ENCODE data around the gene IFNAR2.

Gene IFNAR2

DNA sequence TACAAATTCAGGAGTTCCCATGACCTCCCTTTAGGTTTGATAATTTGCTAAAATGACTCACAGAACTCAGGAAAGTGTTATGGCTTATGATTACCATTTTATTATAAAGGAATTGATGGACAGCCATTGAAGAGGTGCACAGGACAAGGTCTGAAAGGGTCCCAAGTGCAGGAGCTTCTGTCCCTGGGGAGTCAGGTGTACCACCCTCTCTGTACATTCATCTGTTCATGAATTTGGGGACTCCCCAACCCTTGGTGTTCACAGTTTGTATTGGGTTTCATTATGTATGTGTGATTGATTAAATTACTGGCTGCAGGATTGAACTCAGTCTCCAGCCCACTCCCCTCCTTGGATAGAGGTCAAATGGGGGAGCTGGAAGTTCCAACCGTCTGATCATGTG, 25.7 kb downstream of the IFNAR2 start:
- H3K79me1 ChIP-seq (ENCODE audit: low read length), result no peaks in the 10 kb centered on the region
- H2BK5ac ChIP-seq (ENCODE audit: low read length), result no peak overlapping the region
- H3K9ac ChIP-seq (ENCODE audit: low read length), result no peak overlapping the region
- DNase-seq, result no peak
- H3K18ac ChIP-seq (ENCODE audit: low read length), result no peak overlapping the region
- no peak overlapping the region for H2AK5ac ChIP-seq (ENCODE audit: low read length)
- no peaks in the 10 kb centered on the region for H3K36me3 ChIP-seq (ENCODE audit: control insufficient read depth, insufficient read depth, low read length)
- H3K27me3 ChIP-seq (ENCODE audit: insufficient read depth, low read length, poor library complexity), result no peaks in the 10 kb centered on the region
- no peak overlapping the region for H3K4me2 ChIP-seq (ENCODE audit: low read length)
- H3K56ac ChIP-seq (ENCODE audit: low read length), result no peak overlapping the region
- H4K5ac ChIP-seq (ENCODE audit: low read length), result no peak overlapping the region
- no peaks in the 10 kb centered on the region for H3K4me1 ChIP-seq (ENCODE audit: control insufficient read depth, low read depth, low read length)
- no CpG with 5 or more reads among the region's 1 CpG for WGBS (ENCODE audit: extremely low coverage, insufficient coverage, low lambda C conversion rate)
- H3K27ac ChIP-seq (ENCODE audit: low read depth, low read length), result no peak overlapping the region
- no peak overlapping the region for H3K23ac ChIP-seq (ENCODE audit: low read length)
- no peaks in the 10 kb centered on the region for H3K79me2 ChIP-seq (ENCODE audit: control insufficient read depth, insufficient read depth, low read length)
- no peak overlapping the region for H2BK120ac ChIP-seq (ENCODE audit: low read depth, low read length)
- H3K4me3 ChIP-seq (ENCODE audit: low read length), result no peak overlapping the region
- H4K8ac ChIP-seq (ENCODE audit: low read depth, low read length), result no peak overlapping the region
- H2BK15ac ChIP-seq (replicated peaks; ENCODE audit: low read depth), result no peak overlapping the region
- H3K4ac ChIP-seq (ENCODE audit: low read depth, low read length), result no peak overlapping the region

GRCh38 chr21:33256019-33256418, 26.3 kb downstream of the IFNAR2 start:
- no peaks in the 10 kb centered on the region for H3K4me1 ChIP-seq (ENCODE audit: control insufficient read depth, low read depth, low read length)
- no peak overlapping the region for H3K18ac ChIP-seq (ENCODE audit: low read length)
- no peaks in the 10 kb centered on the region for H3K79me1 ChIP-seq (ENCODE audit: low read length)
- H3K36me3 ChIP-seq (ENCODE audit: control insufficient read depth, insufficient read depth, low read length), result no peaks in the 10 kb centered on the region
- no peak overlapping the region for H4K8ac ChIP-seq (ENCODE audit: low read depth, low read length)
- DNase-seq, result no peak
- no peak overlapping the region for H3K4ac ChIP-seq (ENCODE audit: low read depth, low read length)
- H3K27me3 ChIP-seq (ENCODE audit: insufficient read depth, low read length, poor library complexity), result no peaks in the 10 kb centered on the region
- H2BK15ac ChIP-seq (replicated peaks; ENCODE audit: low read depth), result no peak overlapping the region
- H4K5ac ChIP-seq (ENCODE audit: low read length), result no peak overlapping the region
- H2BK120ac ChIP-seq (ENCODE audit: low read depth, low read length), result no peak overlapping the region
- no peak overlapping the region for H3K56ac ChIP-seq (ENCODE audit: low read length)
- no peak overlapping the region for H2BK5ac ChIP-seq (ENCODE audit: low read length)
- no peak overlapping the region for H3K9ac ChIP-seq (ENCODE audit: low read length)
- no CpG with 5 or more reads among the region's 6 CpGs for WGBS (ENCODE audit: extremely low coverage, insufficient coverage, low lambda C conversion rate)
- H3K4me3 ChIP-seq (ENCODE audit: low read length), result no peak overlapping the region
- H3K79me2 ChIP-seq (ENCODE audit: control insufficient read depth, insufficient read depth, low read length), result no peaks in the 10 kb centered on the region
- no peak overlapping the region for H2AK5ac ChIP-seq (ENCODE audit: low read length)
- H3K4me2 ChIP-seq (ENCODE audit: low read length), result no peak overlapping the region
- no peak overlapping the region for H3K23ac ChIP-seq (ENCODE audit: low read length)
- H3K27ac ChIP-seq (ENCODE audit: low read depth, low read length), result no peak overlapping the region

DNA sequence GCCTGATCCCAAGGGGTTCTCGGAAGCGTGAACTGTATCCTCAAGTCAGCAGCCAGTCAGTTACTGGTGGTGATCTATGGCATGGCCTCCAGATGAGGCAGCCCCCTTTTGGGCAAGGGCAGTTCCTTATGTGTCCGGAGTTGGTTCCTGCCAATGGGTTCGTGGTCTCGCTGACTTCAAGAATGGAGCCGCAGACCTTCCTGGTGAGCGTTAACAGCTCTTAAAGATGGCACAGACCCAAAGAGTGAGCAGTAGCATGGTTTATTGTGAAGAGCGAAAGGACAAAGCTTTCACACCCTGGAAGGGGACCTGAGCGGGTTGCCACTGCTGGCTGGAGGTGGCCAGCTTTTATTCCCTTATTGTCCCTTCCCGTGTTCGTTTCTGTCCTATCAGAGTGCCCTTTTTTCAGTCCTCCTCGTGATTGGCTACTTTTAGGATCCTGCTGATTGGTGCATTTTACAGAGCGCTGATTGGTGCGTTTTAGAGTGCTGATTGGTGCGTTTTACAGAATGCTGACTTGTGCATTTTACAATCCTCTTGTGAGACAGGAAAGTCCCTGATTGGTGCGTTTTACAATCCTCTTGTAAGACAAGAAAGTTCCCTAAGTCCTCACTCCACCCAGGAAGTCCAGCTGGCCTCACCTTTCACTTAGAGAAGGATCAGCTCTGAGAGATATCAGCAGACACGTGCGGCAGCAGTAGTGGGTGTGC, 27.5 kb downstream of the IFNAR2 start:
- Histone ChIP-seq H3K79me2 (ENCODE audit: control insufficient read depth, insufficient read depth, low read length) (no peaks in the 10 kb centered on the region), H3K4ac (ENCODE audit: low read depth, low read length) (no peak overlapping the region), H3K4me2 (ENCODE audit: low read length) (no peak overlapping the region), H4K5ac (ENCODE audit: low read length) (no peak overlapping the region), H2AK5ac (ENCODE audit: low read length) (no peak overlapping the region), H4K8ac (ENCODE audit: low read depth, low read length) (no peak overlapping the region), H3K56ac (ENCODE audit: low read length) (no peak overlapping the region), H2BK15ac (replicated peaks; ENCODE audit: low read depth) (no peak overlapping the region), H2BK120ac (ENCODE audit: low read depth, low read length) (no peak overlapping the region), H3K27me3 (ENCODE audit: insufficient read depth, low read length, poor library complexity) (no peaks in the 10 kb centered on the region), H3K18ac (ENCODE audit: low read length) (no peak overlapping the region), H3K4me1 (ENCODE audit: control insufficient read depth, low read depth, low read length) (no peaks in the 10 kb centered on the region), H3K36me3 (ENCODE audit: control insufficient read depth, insufficient read depth, low read length) (no peaks in the 10 kb centered on the region), H3K4me3 (ENCODE audit: low read length) (no peak overlapping the region), H3K23ac (ENCODE audit: low read length) (no peak overlapping the region), H2BK5ac (ENCODE audit: low read length) (no peak overlapping the region), H3K79me1 (ENCODE audit: low read length) (no peaks in the 10 kb centered on the region), H3K27ac (ENCODE audit: low read depth, low read length) (no peak overlapping the region), H3K9ac (ENCODE audit: low read length) (no peak overlapping the region)
- WGBS (ENCODE audit: extremely low coverage, insufficient coverage, low lambda C conversion rate), result no CpG with 5 or more reads among the region's 18 CpGs
- no peak for DNase-seq

- H3K4me3 ChIP-seq (ENCODE audit: low read length), result no peak overlapping the region
- no peak overlapping the region for H2BK120ac ChIP-seq (ENCODE audit: low read depth, low read length)
- H2AK5ac ChIP-seq (ENCODE audit: low read length), result no peak overlapping the region
- no peaks in the 10 kb centered on the region for H3K79me1 ChIP-seq (ENCODE audit: low read length)
- H3K4me2 ChIP-seq (ENCODE audit: low read length), result no peak overlapping the region
- no peaks in the 10 kb centered on the region for H3K4me1 ChIP-seq (ENCODE audit: control insufficient read depth, low read depth, low read length)
- no peak for DNase-seq
- no peak overlapping the region for H3K56ac ChIP-seq (ENCODE audit: low read length)
- H3K23ac ChIP-seq (ENCODE audit: low read length), result no peak overlapping the region
- no peaks in the 10 kb centered on the region for H3K79me2 ChIP-seq (ENCODE audit: control insufficient read depth, insufficient read depth, low read length)
- H2BK5ac ChIP-seq (ENCODE audit: low read length), result no peak overlapping the region
- no CpG with 5 or more reads among the region's 9 CpGs for WGBS (ENCODE audit: extremely low coverage, insufficient coverage, low lambda C conversion rate)
- no peak overlapping the region for H3K18ac ChIP-seq (ENCODE audit: low read length)
- no peak overlapping the region for H3K4ac ChIP-seq (ENCODE audit: low read depth, low read length)
- H3K9ac ChIP-seq (ENCODE audit: low read length), result no peak overlapping the region
- peaks cover 2% of the 10 kb centered on the region for H3K36me3 ChIP-seq (ENCODE audit: control insufficient read depth, insufficient read depth, low read length)
- no peak overlapping the region for H4K5ac ChIP-seq (ENCODE audit: low read length)
- H4K8ac ChIP-seq (ENCODE audit: low read depth, low read length), result no peak overlapping the region
- no peak overlapping the region for H3K27ac ChIP-seq (ENCODE audit: low read depth, low read length)
- H3K27me3 ChIP-seq (ENCODE audit: insufficient read depth, low read length, poor library complexity), result no peaks in the 10 kb centered on the region
- H2BK15ac ChIP-seq (replicated peaks; ENCODE audit: low read depth), result no peak overlapping the region
These were observed 28.7 kb downstream of the IFNAR2 start for GRCh38 chr21:33258475-33258874.

DNA sequence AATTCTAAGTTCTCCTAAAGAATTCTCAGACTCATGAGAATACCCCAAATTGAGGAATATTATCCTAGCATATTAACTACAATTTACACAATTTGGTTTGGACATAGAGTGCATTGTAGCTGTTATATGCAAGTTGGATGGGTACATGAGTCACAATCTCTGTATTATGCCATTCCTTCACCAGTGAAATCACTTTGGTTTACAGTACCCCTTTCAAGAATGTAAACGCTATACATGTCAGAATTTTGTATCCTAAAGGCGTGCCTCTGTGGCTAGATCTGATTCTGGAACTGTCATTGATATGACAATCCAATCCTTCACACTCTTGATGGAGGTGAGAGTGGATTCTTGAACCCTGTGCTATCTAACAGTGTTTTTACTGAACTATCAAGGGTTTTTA, 29.7 kb downstream of the IFNAR2 start:
- Histone ChIP-seq H3K9ac (ENCODE audit: low read length) (no peak overlapping the region), H4K5ac (ENCODE audit: low read length) (no peak overlapping the region), H3K4me2 (ENCODE audit: low read length) (no peak overlapping the region), H3K27ac (ENCODE audit: low read depth, low read length) (no peak overlapping the region), H3K36me3 (ENCODE audit: control insufficient read depth, insufficient read depth, low read length) (peaks cover 2% of the 10 kb centered on the region), H4K8ac (ENCODE audit: low read depth, low read length) (no peak overlapping the region), H2BK15ac (replicated peaks; ENCODE audit: low read depth) (no peak overlapping the region), H2AK5ac (ENCODE audit: low read length) (no peak overlapping the region), H3K4me1 (ENCODE audit: control insufficient read depth, low read depth, low read length) (no peaks in the 10 kb centered on the region), H3K23ac (ENCODE audit: low read length) (no peak overlapping the region), H2BK5ac (ENCODE audit: low read length) (no peak overlapping the region), H3K79me2 (ENCODE audit: control insufficient read depth, insufficient read depth, low read length) (no peaks in the 10 kb centered on the region), H3K4ac (ENCODE audit: low read depth, low read length) (no peak overlapping the region), H3K4me3 (ENCODE audit: low read length) (no peak overlapping the region), H3K56ac (ENCODE audit: low read length) (no peak overlapping the region), H3K27me3 (ENCODE audit: insufficient read depth, low read length, poor library complexity) (no peaks in the 10 kb centered on the region), H3K18ac (ENCODE audit: low read length) (no peak overlapping the region), H3K79me1 (ENCODE audit: low read length) (no peaks in the 10 kb centered on the region), H2BK120ac (ENCODE audit: low read depth, low read length) (no peak overlapping the region)
- DNase-seq, result no peak
- no CpG with 5 or more reads among the region's 2 CpGs for WGBS (ENCODE audit: extremely low coverage, insufficient coverage, low lambda C conversion rate)

- no peaks in the 10 kb centered on the region for H3K79me1 ChIP-seq (ENCODE audit: low read length)
- no peak overlapping the region for H3K4me2 ChIP-seq (ENCODE audit: low read length)
- no peak overlapping the region for H3K18ac ChIP-seq (ENCODE audit: low read length)
- H3K4ac ChIP-seq (ENCODE audit: low read depth, low read length), result no peak overlapping the region
- H3K27me3 ChIP-seq (ENCODE audit: insufficient read depth, low read length, poor library complexity), result no peaks in the 10 kb centered on the region
- no peak for DNase-seq
- no peaks in the 10 kb centered on the region for H3K4me1 ChIP-seq (ENCODE audit: control insufficient read depth, low read depth, low read length)
- H3K9ac ChIP-seq (ENCODE audit: low read length), result no peak overlapping the region
- no peaks in the 10 kb centered on the region for H3K79me2 ChIP-seq (ENCODE audit: control insufficient read depth, insufficient read depth, low read length)
- H2BK120ac ChIP-seq (ENCODE audit: low read depth, low read length), result no peak overlapping the region
- no peak overlapping the region for H4K8ac ChIP-seq (ENCODE audit: low read depth, low read length)
- no peak overlapping the region for H2AK5ac ChIP-seq (ENCODE audit: low read length)
- no peak overlapping the region for H4K5ac ChIP-seq (ENCODE audit: low read length)
- no peak overlapping the region for H3K23ac ChIP-seq (ENCODE audit: low read length)
- no peak overlapping the region for H2BK5ac ChIP-seq (ENCODE audit: low read length)
- no peak overlapping the region for H2BK15ac ChIP-seq (replicated peaks; ENCODE audit: low read depth)
- no peak overlapping the region for H3K4me3 ChIP-seq (ENCODE audit: low read length)
- H3K36me3 ChIP-seq (ENCODE audit: control insufficient read depth, insufficient read depth, low read length), result peaks cover 2% of the 10 kb centered on the region
- no peak overlapping the region for H3K56ac ChIP-seq (ENCODE audit: low read length)
- no peak overlapping the region for H3K27ac ChIP-seq (ENCODE audit: low read depth, low read length)
- no CpG with 5 or more reads among the region's 7 CpGs for WGBS (ENCODE audit: extremely low coverage, insufficient coverage, low lambda C conversion rate)
These were observed 30.3 kb downstream of the IFNAR2 start for GRCh38 chr21:33259995-33260394.
